GM18505 (cell line): ENCODE results near the gene CSF3R.
"Not testable (repeated sequence)": the region's sequence is repeated elsewhere in the genome, so short reads cannot be mapped to it uniquely, and the experiment has no call there.

ENCODE experiments used
- ATAC-seq: cut with Tn5 transposase; IDR thresholded peaks from one replicate; pipeline ENCODE4 v1.9.1; 2021; ENCODE audit not compliant: unreplicated experiment
- POLR2A ChIP-seq: IDR thresholded peaks from 4 replicates; pipeline ENCODE4 v1.6.1; 2011; ENCODE audit warnings: borderline replicate concordance; ENCODE audit not compliant: insufficient read depth, insufficient read length; ENCODE audit errors: extremely low read depth

The CSF3R gene

GRCh38 chr1:36503159-36503558 lies 20.4 kb upstream of the CSF3R start:
- no peak for TF ChIP-seq POLR2A
- no peak for ATAC-seq

GRCh38 chr1:36502616-36503015 lies 19.9 kb upstream of the CSF3R start:
- TF ChIP-seq POLR2A: no peak
- ATAC-seq: no peak

GRCh38 chr1:36501911-36502310 lies 19.2 kb upstream of the CSF3R start:
- ATAC-seq: not testable (repeated sequence)

GRCh38 chr1:36497207-36497606 lies 14.5 kb upstream of the CSF3R start:
- TF ChIP-seq POLR2A: no peak
- no peak for ATAC-seq

- no peak for ATAC-seq
- TF ChIP-seq POLR2A: no peak
Observed at GRCh38 chr1:36494971-36495370, 12.3 kb upstream of the CSF3R start.

GRCh38 chr1:36493524-36493923 lies 10.8 kb upstream of the CSF3R start:
- TF ChIP-seq POLR2A: no peak
- no peak for ATAC-seq

- no peak for ATAC-seq
- no peak for TF ChIP-seq POLR2A
Observed at GRCh38 chr1:36492491-36492890, 9.8 kb upstream of the CSF3R start.

- not testable (repeated sequence) for ATAC-seq
Observed at GRCh38 chr1:36489258-36490051, 6.7 kb upstream of the CSF3R start.

GRCh38 chr1:36487906-36488305 lies 5.2 kb upstream of the CSF3R start:
- no peak for TF ChIP-seq POLR2A

GRCh38 chr1:36487336-36487725 lies 4.6 kb upstream of the CSF3R start:
- not testable (repeated sequence) for ATAC-seq

More at GRCh38 chr1:36487906-36488305, 5.2 kb upstream of the CSF3R start:
- no peak for ATAC-seq

GRCh38 chr1:36486439-36487335 lies 4.0 kb upstream of the CSF3R start:
- no peak for TF ChIP-seq POLR2A

GRCh38 chr1:36486093-36486438 lies 3.4 kb upstream of the CSF3R start:
- no peak for TF ChIP-seq POLR2A
- ATAC-seq: no peak

More at GRCh38 chr1:36486439-36487335, 4.0 kb upstream of the CSF3R start:
- ATAC-seq: no peak

GRCh38 chr1:36484099-36484498 lies 1.4 kb upstream of the CSF3R start:
- ATAC-seq: no peak
- TF ChIP-seq POLR2A: no peak
